Thyroid gland (tissue), 4 donors: ENCODE results near the gene NNT.

Experiments
- CTCF ChIP-seq, 6 experiments: fragments of 200-600 bp in 3 of 6; fragments of 450-650 bp in 3 of 6; sonication (generic) in 3 of 6; IDR thresholded peaks; one replicate each; pipeline ENCODE4 v1.5.1; 2016 to 2019; ENCODE audit warnings: antibody characterized with exemption in 6 of 6, mild to moderate bottlenecking in 2 of 6, inconsistent platforms in 1 of 6, moderate library complexity in 1 of 6
- POLR2A ChIP-seq, 2 donors: fragments of 450-650 bp; IDR thresholded peaks; one replicate each; pipeline ENCODE4 v1.6.1; 2017; ENCODE audit warnings: antibody characterized with exemption in 2 of 2, mild to moderate bottlenecking in 2 of 2, moderate library complexity in 1 of 2

DNA sequence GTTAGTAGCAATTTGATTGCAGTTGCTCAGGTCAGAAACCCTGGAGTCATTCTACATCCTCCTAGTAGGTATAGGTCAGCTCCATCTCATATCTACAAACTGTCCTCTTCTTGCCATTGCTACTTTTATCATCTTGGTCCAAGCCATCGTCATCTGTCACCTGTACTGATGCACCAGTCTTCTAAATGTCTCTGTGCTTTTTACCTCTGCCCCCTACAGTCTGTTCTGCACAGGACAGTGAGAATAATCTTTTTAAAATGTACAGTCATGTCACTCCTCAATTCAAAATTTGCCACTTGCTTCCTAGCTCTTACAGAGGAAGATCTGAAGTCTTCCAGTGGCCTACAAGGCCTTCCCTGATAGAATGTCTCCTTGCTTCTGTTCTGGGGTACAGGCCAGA, 6.8 kb downstream of the NNT start:
- TF ChIP-seq CTCF (IDR thresholded peaks at IDR 0.05) (no peak), POLR2A (IDR thresholded peaks at IDR 0.05) (no peak)
